SKM-1 (cell line): ENCODE results near the gene SZT2.

Experiments
- DNase-seq: peaks from one replicate; lab custom pipeline; 2025; ENCODE audit not compliant: unreplicated experiment; lab: John Stamatoyannopoulos, UW

Gene SZT2

DNA sequence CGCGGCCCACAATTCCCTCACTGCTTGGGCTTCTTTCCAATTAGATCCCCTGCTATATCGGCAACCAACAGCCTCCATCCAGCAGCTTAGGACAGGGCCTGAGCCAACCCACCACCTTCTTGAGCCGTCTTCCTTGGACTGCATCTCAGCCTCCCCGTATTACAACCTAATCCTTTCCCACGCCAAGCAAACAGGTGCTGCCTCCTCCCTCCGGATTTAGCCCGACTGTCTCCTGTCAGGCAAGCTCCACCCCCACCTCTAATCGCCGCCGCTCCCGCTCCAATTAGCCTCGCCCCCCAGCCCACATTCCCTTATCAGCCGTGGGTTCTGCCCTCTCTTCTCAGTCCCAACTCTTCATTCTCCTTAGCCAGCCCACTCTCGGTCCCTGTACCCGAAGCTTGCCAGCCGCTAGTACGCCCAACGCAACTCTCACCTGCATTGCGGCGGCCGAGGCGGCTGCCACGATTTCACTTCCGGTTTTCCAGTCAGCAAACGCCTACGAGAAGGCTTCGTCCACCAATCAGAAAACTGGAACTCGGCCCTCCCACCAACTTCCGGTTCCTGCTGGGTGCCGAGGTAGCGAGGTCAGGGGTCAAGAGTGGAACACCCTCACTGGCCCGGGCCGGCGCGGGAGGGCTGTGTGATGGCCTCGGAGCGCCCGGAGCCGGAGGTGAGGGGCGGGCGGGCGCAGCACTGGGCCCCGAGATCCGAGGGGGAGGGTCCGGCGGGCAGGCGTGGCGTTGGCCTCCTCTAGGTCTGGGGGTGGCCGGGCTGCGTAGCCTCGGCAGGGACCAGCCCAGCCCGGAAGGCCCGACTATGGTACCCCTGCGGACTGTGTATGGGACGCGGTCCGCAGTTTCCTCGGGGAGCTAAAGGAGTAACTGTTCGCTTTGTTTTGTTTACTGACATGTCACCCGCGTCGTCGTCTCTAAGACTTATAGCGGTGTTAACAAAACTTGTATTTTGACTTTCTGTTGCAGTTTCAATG is at the start of gene SZT2, which contains the start of gene MED8:
Gene SZT2, plus strand, starts transcription at position 574 of the 988 bp plus-strand sequence. Its CDS starts 70 bp downstream, at position 644.
Gene MED8, minus strand, starts transcription at position 475 of the 988 bp plus-strand sequence. Its CDS starts 36 bp downstream, at position 439.
- DNase-seq: peak; percentile 88

DNA sequence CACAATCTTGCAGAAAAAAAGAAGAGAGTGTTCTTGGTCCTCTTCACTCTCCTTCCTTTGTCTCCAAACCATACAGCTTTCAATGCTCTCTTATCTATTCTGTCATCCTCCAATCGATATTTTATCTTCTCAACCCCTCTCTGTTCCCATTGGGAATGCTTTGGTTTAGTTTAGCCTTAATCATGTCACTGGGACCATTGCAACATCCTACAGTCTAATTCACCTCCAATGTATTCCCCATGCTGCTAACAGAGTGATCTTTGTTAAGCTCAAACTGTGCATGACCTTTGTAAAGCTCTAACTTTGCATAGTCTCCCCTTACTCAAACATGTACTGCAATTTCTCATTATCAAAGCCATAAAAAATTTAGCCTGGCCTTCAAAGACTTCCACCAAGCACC is 49.1 kb upstream of the SZT2 start:
- DNase-seq: no peak

DNA sequence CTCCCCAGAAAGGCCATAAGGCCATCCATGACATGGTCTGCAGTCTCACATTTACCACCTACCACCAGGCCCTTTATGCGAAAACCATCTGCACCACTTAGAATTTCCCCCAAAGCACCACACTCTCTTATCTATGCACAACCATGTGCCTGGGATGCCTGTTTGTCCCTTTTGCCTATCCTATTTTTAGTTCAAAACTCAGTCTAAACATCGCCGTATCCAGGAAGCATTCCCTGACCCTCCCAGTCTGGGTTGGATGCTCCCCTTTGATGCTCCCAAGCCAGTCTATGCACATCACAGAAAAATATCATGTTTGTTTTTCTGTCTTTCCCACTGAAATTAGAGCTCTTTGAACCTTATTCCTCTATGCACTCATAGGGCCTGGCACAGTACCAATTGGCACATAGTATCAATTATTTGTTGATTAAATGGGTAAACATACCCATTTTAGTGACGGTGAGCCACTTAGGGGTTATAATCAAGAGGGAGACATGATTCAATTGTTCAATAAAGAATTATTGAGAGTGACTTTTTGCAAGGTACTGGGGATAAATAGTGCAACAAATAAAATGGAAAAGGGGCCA is 45.3 kb upstream of the SZT2 start:
- no peak for DNase-seq

DNA sequence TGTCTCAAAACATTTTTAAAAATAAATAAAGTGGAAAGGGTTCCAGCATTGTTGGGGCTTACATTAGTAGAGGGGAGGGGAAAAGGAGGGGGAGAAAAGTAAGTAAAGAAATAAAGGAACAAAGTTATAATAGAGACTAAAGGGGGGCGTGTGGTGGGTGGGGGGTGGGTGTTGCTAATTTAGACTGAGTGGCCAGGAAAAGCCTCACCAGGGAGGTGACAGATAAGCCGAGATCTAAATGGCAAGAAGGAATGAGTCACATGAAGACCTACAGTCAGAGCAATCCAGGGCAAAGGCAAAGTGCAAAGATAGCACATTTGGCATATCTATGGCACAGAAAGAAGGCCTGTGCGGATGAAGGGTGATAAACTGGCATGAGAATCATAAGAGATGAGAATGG is 44.6 kb upstream of the SZT2 start:
- no peak for DNase-seq

DNA sequence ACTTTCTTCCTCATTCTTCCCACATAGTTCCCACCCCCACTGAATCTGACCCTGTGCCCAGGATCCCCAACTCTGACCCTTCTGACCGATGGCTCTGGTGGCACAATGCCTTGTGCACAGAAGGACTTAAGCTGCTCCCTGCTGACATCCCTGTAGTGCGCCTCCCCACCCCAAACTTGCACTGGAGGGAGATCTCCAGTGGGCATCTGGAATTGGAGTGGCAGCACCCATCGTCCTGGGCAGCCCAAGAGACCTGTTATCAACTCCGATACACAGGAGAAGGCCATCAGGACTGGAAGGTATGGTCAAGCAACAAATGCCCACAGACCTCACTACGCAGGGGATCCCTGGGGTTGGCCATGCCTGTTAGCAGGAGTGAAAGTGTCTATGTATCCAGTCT is 43.1 kb upstream of the SZT2 start:
- no peak for DNase-seq

DNA sequence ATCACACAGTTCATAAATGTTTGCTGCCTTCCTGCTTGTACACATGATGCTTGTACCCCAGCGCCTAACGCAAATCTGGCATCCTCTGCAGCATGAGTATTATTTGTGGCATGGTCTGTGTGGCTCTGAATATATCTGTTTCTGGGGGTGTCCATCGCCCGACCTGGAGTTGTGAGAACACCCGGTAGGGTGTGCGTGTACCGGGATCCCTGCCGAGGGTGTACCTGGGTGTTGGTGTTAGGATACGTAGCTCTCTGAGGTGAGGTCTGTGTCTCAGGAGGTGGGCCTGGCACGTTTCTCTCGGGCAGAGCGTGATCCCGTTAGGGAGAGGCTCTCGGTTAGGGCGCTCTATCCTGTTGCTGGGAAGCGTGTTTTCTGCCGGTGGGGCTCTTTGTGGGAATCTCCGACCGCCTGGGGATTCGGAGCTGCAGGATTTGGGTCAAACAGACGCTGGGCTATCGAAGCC is 41.3 kb upstream of the SZT2 start:
- no peak for DNase-seq

DNA sequence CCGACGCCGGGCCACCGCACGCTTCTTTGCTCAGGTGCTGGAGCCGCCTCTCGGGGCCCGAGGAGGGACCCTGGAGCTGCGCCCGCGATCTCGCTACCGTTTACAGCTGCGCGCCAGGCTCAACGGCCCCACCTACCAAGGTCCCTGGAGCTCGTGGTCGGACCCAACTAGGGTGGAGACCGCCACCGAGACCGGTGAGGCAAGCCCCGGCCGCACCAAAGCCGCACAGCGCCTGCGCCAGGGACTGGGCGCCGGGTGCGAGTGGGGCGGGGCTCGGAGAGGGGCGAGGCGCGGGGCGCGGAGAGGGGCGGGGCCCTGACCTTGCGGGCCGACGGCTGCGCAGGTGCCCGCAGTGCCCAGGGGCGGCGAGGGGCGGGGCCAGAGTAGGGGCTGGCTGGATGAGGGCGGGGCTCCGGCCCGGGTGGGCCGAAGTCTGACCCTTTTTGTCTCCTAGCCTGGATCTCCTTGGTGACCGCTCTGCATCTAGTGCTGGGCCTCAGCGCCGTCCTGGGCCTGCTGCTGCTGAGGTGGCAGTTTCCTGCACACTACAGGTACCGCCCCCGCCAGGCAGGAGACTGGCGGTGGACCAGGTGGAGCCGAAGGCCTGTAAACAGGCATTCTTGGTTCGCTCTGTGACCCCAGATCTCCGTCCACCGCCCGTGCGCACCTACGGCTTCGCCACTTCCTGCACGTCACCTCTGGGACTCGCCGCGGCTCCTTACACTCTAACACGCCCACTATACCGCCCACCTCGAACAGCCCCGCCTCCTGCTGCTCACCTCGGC is 40.7 kb upstream of the SZT2 start:
- no peak for DNase-seq

DNA sequence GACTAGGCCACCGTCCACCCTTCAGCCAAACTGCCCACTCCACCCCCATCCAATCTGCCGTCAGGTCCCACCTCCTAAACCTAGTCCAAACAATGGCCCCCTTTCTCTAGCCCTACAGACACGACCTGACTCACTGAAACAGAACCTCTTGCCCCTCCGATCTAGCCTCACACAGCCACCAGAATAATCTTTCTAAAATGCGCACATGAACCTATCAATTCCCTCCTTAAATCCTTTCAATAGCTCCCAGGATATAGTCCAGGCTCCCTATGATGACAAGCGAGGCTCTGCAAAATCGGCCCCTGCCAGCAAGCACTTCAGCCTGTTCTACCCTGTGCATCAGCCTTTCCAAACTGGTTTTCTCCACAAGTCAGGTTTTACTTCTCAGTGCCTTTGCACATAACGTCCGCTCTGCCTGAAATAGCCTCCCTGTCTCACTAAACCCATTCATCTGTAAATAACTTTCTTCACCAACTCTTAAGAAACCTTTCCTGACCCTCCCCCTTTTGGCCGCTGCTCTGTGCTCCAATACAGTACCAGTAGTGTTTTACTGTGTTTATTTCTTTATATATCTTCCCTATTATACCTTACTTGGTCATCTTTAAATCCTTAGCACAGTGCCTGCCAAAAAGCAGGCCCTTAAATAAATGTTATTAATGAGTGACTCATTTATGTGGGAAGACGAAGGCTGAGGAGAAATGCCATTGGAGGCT is 39.9 kb upstream of the SZT2 start:
- DNase-seq: peak; percentile 80

DNA sequence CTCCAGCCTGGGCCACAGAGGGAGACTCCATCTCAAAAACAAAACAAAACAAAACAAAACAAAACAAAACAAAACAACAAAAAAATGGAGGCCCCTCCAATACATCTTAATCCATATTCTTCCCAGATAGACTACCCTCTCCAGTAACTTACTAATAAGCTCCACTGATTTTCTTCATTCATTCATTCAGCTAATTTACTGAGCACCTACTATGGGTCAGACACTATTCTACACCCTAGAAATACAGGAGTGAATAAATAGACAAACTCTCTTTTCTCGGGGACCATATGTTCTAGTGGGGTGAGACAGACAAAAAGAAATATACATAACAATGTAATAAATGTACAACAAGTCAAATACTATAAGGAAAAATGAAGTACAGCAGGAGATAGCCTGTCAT is 38.7 kb upstream of the SZT2 start:
- no peak for DNase-seq

DNA sequence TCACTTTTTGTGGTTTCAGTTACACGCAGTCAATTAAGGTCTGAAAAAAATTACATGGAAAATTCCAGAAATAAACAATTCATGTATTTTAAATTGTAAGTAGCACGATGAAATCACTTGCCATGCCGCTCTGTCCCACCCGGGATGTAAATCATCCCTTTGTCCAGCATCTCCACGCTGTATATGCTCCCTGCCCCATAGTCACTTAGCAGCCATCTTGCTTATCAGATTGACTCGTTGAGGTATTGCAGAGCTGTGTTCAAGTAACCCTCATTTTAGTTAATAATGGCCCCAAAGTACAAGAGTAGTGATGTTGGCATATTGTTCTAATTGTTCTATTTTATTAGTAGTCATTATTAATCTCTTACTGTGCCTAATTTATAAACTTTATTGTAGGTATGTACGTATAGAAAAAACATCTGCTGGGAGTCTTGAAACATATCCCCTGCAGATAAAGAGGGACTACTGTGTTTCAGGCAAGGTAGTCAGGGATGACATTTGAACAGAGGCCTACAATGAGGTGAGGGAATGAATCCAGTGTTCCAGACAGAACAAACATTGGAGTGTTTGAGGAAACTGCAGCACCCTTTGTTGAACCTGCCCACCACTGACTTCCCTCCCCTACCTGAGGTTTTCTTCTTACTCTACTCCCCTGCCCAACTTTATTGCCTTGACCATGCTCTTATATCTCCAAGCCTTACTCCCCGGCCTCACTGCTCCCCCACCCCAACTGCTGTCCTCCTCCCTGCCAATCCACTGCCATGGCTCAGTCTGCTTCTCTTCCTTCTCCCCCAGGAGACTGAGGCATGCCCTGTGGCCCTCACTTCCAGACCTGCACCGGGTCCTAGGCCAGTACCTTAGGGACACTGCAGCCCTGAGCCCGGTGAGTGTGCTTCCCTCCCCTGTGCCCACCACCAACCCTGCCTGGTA is 38.0 kb upstream of the SZT2 start:
- DNase-seq: no peak

DNA sequence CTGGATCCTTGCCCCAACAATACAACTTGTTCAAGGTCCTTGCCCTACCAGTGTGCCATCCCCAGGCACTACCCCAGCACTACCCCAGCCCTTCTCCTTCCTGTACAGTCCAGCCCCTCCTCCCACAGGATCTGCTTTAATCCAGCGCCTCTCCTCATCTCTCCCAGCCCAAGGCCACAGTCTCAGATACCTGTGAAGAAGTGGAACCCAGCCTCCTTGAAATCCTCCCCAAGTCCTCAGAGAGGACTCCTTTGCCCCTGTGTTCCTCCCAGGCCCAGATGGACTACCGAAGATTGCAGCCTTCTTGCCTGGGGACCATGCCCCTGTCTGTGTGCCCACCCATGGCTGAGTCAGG is 37.4 kb upstream of the SZT2 start:
- no peak for DNase-seq

DNA sequence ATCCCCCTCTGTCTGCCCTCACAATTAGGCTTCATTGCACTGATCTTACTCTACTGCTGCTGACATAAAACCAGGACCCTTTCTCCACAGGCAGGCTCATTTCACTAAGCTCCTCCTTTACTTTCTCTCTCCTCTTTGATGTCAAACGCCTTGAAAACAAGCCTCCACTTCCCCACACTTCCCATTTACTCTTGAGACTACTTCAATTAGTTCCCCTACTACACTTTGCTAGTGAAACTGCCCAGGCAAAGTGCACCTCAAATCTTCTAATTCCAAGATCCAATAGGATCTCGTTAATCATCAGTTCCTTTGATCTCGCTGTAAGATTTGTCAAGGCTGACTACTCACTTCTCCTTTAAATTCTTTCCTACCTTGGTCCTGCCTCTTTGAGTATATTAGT is 36.8 kb upstream of the SZT2 start:
- peak; percentile 12 for DNase-seq

DNA sequence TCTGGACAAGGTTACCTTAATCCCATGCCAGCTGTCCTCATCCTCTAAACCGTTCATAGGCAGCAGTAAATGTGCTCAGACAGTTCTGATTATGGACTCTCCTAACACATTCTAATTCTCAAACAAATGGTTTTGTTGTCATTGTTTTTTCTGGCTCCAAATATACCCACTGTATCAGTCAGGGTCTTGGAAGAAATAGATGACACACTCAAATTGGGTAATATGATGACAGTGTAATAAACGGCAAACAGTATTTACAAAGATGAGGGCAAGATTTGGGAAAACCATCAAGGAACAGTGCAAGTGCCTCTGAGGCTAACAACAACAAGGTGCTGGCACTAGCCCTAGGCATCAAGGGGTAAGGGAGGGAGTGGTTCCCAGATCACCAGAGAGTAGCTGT is 35.2 kb upstream of the SZT2 start:
- DNase-seq: no peak

DNA sequence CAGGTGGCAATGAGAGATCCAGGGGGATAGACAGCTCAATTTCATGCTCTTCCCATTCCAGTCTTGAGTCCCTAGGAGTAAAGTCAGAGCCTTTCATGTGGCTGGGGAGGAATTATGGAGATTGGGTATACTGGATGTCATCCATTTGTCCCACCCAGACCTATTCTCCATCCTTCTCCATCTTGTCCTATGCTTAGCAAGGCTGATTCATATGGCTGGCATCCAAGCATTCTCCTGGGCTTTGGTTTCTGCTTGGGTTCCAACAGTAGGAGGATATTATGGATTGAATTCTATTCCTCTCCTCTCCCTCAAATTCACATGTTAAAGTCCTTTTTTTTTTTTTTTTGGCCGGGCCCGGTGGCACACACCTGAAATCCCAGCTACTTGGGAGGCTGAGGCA is 34.8 kb upstream of the SZT2 start:
- DNase-seq: no peak

DNA sequence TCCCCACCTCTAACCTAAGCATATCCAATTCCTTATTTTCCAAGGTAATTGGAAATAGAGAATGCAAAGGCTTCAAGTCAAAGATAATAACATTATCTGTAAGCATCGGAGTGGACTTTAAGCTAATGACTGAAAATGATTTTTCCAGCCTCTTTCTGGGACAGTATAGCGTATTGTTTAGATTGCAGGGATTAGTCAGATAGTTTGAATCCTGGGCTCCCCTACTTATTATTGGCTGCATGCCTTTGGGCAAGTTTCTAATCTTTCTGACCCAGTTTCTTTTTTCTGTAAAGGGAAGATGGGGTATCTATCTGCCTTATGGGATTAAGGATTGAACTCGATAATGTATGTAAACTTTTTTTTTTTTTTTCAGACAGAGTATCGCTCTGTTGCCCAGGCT is 32.4 kb upstream of the SZT2 start:
- no peak for DNase-seq

DNA sequence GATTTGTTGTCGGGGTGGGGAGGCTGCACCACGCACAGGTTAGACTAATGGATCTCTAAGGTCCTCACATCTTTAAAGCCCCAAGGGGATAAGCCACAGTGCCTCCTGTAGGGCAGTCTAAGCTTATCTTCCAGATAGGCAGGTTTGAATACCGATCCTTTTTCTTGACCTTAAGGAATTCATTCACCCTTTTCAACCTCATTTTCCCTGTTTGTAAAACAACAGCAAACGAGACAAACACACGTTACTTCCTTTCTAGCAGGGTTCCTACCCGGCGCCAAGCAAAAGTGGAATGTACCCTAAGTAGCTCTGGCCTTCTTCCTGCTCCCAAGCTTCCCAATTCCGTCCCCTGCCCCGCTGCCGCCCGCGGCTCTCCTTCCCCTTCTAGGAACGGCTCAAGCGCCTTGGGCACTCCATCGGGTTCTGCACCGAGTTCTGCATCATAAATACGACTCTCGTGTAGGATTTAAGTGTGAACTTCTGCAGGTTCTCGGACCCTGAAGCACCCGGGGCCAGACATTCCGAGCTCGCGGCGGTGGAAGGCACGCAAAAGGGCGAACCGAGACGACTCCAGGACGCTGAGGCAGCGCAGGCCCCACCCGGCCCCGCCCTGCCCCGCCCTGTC is 31.5 kb upstream of the SZT2 start:
- DNase-seq: peak; percentile 55

DNA sequence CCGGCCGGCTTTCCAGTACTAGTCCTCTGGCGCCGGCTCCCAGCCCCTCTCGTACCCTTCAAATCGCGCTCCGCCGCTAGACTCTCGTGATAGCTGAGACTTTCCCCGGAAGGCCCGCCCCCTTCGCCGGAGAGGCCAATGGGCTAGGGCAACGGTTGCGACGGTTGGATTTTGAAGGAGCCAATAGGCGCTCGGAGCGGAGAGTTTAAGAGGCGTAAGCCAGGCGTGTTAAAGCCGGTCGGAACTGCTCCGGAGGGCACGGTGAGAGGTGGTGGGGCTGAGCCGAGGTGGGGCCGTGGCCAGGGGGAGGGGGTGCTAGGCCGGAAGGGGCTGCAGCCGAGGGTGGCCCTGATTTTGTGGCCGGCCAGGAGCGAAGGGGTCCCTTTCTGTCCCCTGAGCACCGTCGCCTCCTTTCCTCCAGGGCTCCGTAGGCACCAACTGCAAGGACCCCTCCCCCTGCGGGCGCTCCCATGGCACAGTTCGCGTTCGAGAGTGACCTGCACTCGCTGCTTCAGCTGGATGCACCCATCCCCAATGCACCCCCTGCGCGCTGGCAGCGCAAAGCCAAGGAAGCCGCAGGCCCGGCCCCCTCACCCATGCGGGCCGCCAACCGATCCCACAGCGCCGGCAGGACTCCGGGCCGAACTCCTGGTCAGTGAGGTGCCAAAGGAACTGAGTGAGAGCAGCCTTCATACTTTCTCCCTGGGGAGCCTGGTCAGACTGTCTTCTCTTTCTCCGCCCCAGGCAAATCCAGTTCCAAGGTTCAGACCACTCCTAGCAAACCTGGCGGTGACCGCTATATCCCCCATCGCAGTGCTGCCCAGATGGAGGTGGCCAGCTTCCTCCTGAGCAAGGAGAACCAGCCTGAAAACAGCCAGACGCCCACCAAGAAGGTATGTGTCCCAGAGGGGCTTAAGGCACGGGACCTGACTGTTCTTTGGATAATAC is 30.7 kb upstream of the SZT2 start, which contains the start of gene CDC20:
Gene CDC20, plus strand, starts transcription at position 236 of the 948 bp plus-strand sequence. Its CDS starts 235 bp downstream, at position 471.
- peak; percentile 91 for DNase-seq

DNA sequence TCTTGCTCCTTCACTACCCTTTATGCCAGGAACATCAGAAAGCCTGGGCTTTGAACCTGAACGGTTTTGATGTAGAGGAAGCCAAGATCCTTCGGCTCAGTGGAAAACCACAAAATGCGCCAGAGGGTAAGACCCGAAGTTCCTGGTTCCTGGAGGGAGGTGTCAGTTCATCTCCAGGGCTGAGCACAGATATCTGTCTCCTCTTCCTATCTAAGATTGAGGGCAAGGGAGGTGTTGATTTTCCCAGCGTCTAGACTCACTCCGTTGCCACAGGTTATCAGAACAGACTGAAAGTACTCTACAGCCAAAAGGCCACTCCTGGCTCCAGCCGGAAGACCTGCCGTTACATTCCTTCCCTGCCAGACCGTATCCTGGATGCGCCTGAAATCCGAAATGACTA is 30.0 kb upstream of the SZT2 start:
- DNase-seq: no peak
